Activated T-helper 9 cell treated with anti-CD3 and anti-CD28 coated beads, Interleukin-2, amount 50 U/mL, for 16 hours (primary cell): Measurements from ENCODE around the gene CNOT2.

Source experiments
- DNase-seq: peaks from one replicate; pipeline ENCODE4 v3.0.0-alpha.2; 2020; ENCODE audit warnings: low read depth

CNOT2 gene, protein sequence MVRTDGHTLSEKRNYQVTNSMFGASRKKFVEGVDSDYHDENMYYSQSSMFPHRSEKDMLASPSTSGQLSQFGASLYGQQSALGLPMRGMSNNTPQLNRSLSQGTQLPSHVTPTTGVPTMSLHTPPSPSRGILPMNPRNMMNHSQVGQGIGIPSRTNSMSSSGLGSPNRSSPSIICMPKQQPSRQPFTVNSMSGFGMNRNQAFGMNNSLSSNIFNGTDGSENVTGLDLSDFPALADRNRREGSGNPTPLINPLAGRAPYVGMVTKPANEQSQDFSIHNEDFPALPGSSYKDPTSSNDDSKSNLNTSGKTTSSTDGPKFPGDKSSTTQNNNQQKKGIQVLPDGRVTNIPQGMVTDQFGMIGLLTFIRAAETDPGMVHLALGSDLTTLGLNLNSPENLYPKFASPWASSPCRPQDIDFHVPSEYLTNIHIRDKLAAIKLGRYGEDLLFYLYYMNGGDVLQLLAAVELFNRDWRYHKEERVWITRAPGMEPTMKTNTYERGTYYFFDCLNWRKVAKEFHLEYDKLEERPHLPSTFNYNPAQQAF

DNA sequence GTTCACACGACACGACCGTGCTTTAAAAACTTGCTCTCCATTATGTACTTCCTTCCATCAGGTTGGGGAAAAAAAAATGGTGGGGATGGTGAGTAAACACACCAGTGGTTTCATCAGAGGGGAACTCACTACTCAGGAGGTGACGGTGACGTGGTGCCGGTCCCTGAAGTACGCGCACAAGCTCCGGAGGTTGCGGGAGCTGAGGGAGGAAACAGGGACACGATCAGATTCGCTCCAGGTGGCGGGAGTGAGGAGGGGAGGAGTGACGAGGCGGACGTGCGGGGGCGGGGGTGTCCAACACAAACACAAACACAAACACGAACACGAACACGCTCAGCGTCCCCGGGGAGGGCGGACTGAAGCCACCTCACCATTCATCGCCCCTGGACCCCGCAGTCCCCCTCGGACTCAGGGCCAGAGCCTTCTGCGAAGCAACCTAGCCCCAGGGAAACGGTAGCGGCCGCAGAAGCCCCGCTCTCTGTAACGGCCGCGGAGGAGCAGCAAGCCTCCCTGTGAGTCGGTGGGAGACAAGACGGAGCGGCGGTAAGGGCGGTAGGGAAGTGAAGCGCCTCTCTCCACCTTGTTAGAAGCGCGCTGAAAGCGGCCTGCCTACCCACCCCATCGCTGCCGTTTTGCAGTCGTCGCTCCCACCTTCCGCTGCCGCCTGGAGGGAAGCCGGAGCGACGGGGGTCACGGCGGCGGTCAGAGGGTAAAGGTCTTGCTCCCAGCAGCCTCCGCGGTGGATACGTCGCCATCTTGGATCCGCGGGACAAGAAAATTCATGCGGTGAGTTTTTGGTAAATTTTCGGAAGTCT lies at the start of gene CNOT2:
CNOT2 (plus strand) TSS at position 739 of the 815 bp plus-strand sequence. CDS start 34,794 bp downstream, outside the sequence.
- peak; percentile 87 for DNase-seq

GRCh38 chr12:70194076-70194475 lies 49.2 kb upstream of the CNOT2 start:
- DNase-seq = no peak

GRCh38 chr12:70196811-70197281 lies 46.4 kb upstream of the CNOT2 start:
- DNase-seq = no peak

DNA sequence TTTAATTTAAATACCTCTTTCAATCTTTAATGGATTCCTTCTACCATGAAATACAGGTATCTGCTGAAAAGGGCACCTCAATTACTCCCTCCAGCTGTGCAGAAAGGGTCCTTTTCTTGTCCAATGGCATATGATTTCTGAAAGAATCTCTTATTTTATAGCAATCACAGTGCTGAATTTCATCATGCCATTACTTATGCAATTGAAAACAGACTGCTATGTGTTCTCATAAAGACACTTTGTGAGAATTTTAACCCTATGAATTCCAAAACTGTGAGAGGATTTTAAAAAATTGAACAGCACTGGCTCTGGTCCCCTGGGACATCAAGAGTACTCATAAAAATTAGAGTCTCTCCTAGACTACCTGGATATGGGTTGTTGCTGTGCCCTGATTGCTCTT lies 45.9 kb upstream of the CNOT2 start:
- no peak for DNase-seq

DNA sequence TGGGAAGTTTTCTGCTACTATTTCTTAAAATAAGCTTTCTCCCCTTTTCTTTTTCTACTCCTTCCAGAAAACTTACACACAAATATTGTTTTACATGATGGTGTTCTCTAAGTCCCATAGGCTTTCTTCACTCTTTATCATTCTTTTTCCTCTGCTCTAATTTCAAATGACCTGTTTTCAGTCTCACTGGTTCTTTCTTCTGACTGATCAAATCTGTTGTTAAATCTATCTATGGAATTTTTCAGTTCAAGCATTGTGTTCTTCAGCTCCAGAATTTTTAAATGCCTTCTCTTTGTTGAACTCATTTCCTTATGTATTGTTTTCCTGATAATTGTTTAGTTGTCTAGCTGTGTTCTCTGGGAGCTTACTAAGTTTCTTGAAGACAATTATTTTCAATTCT lies 29.5 kb upstream of the CNOT2 start:
- DNase-seq = no peak

- no peak for DNase-seq
Measured at GRCh38 chr12:70214972-70215617, 28.1 kb upstream of the CNOT2 start.

DNA sequence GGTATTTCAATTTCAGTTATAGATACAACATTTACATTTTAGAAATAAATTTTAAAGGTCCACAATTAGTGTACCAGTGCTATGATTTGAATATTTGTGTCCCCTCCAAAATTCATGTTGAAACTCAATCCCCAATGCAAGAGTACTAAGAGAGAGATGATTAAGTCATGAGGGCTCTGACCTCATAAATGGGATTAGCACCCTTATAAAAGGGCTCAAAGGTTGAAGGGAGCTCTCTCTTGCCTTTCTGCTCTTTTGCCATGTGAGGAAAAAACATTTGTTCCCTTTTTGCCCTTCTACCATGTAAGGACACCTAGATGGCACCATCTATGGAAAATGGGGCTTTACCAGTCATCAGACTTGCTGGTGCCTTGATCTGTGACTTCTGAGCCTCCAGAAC lies 25.8 kb upstream of the CNOT2 start:
- DNase-seq = no peak

- no peak for DNase-seq
Measured at GRCh38 chr12:70221626-70222025, 21.6 kb upstream of the CNOT2 start.

GRCh38 chr12:70227911-70228310 lies 15.3 kb upstream of the CNOT2 start:
- DNase-seq = no peak

DNA sequence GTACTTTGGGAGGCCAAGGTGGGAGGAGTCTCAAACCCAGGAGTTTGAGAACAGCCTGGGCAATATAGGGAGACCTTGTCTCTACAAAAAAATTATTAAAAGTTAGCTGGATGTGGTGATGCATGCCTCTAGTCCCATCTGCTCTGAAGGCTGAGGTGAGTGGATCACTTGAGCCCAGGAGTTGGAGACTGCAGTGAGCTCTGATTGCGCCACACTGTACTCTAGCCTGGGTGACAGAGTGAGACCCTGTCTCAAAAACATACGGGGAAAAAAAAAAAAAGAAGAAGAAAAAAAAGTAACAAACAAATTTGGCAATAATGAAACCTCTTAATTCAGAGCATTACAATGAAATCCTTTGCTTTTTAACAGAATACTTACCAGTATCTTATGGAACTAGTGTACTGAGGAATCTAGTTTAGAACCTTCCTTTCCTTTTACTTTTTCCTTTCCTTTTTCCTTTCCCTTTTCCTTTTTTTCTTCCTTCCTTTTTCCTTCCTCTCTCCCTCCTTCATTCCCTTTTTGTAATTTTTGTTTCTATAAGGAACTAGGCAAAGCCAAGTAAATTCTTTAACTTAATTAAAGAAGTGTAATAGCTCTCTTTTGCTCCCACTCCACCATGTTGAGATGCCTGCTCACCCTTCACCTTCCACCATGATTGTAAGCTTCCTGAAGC lies 12.2 kb upstream of the CNOT2 start:
- DNase-seq = no peak

- DNase-seq = no peak
Measured at GRCh38 chr12:70236990-70237389, 6.2 kb upstream of the CNOT2 start.

DNA sequence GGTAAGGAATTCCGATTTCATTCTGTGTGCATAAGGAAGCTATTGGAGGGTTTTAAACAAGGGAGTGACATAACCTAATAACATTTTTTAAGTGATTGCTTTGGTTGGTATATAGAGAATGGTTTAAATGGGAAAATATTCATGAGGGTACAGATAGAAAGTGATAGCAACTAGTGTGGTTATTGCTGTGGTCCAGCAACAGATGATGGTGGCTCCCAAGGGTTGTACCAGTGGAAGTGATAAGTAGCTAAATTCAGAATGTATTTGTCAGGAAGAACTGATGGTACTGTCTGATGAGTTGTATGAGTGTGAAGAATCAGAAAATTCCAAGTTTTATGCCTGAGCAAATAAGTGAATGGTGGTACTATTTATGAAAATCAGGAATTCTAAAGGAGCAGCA lies 2.6 kb upstream of the CNOT2 start:
- DNase-seq = no peak

DNA sequence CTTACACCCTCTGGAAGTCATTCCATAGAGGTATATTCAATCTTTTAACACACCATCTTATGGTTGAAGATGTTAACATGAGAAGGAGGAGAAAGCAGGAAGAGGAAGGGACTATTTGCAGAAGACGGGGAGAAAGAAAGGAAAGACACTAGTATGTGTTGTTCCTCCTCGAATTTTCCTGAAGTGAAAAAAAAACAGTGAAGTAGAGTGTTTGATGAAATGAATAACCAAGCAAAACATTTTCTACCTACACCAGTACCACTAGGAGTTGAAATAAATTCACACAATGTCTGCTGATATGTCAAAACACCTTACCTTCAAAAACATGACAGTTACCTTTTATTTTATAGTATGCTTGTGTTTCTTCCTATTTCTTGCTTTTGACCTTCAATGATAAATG lies 1.4 kb upstream of the CNOT2 start:
- no peak for DNase-seq

DNA sequence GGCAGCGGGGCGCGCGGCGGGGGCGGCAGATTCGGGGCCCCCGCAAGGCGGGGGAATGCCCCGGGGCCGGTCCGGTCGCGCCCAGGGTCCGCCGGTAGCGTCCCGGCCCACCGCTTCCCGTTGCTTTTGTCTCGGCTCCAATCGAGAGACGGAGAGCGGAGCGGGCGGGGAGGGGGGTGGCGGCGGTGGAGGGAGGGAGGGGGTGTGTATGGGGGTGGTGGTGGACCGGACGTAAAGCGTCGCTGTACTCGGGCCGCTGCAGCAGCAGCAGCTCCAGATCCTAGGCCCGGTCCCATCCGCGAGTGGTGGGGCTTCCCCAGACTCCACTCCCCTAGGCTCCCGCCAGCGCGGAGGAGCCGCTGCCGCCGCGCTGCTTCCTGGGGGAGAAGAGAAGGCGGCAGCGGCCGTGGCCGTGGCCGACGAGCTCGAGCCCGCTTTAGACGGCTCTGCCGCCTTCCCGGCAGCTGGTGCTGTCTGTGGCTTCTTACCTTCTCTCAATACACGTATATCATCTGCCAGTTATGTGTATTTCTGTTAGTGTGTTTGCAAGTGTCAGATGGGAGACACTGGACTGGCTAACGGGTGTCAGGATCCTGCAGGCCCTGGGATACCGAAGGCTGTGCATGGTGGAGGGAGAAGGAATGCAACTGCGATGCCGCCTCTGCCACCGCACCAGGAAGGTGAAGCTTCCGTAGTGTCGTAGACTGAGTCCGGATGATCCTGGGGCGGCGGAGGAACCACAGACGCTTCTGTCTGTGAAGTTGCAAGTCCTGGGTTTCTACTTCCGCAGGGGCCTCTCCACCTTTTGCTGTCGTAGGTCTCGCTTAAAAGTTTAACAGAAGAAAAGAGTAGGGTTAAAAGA lies 508 bp downstream of the CNOT2 start:
- DNase-seq = peak; percentile 57

DNA sequence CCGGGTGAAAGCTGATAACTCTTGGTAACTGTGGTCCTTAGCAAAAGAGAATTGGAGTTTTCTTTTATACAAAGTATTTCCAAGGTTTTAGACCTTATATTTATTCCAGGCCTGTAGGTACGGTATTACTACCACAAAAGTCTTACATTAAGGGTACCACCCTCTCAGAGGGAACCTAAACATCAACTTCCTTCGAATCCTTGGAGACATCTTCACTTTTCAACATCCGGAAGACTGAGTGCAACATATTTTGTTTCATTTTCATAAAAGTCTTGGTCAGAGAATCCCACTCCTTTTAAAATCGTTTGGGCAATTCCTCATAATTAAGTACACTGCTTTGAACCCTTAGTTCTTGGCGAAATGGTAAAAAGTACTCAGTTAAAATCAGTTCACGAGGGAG lies 1.2 kb downstream of the CNOT2 start:
- DNase-seq = no peak

GRCh38 chr12:70245458-70245857 lies 2.2 kb downstream of the CNOT2 start:
- no peak for DNase-seq

DNA sequence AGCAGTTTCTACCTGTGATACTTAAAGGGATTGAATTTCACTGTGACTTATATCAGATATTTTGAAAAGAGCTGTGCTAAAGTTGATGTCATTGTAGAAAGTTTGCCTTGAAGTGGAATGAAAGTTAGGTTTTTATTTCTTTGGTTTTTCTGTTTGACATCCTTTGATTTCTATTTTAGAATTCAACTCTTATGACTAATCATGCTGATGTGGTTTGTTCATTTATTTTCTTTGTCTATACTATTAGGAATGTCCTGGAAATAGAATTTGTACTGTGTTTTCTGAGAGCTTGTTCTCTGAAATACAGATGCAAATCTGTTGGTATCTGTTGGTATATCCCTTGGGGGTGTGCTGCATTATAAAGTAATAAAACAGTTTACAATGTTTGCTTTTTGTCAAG lies 3.3 kb downstream of the CNOT2 start:
- no peak for DNase-seq

DNA sequence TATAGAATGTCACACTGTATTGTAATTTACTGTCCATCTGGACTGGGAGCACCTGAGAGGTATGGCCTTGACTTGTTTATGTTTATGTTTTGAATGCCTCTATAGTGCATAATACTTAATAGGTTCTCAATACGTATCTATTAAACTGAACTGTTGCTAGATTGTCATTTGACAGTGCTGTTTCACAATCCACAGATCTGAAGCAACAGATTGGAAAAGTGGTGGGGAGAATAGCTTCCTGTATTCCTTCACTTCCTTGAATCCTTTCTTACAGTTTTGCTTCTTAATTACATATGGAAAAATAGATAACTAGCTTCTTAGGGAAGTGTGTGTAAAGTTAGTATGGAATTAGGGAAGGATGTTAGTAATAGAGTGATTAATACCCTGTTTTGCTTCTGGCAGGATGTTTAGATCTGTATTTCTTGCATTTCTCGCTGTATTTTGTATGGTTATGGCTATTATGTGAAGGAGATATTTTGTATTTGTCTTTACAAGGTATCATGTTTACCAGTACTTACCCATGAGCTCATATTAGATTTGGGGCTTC lies 4.5 kb downstream of the CNOT2 start:
- DNase-seq = no peak

DNA sequence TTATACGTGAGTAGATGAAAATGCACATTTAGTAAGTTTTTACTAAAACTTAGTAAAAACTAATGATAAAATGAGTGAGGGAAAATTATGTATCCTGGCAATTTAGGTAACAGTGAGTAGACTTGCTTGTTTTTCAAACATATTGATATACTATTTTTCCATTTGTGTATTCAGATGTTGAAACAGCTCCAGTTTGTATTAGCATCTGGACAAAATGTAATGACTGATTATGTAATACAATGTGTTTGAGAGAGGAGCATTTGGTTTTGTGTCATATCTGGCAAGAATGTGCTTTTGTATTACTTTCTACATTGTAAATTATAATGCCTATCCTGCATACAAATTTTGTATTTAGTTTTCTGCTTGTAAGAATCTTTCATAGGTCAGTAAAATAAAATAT lies 5.6 kb downstream of the CNOT2 start:
- DNase-seq = no peak

DNA sequence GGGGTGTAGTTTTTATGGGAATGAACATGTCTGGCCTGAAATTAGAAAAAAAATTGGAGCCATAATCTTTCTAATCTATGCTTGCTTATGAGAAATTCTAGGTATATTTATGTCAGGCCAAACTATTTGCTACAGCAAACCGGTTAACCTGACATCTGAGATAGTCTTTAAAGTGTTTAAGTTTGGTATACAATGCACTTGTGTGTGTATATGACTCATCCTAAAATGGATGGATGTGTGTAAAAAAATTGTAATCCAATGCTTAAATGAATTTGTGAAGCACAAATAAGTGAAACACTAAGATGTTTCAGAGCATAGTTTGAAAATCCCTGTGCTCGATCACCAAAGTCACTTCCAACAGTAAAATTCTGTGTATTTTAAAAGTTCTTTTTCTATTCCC lies 6.7 kb downstream of the CNOT2 start:
- no peak for DNase-seq

GRCh38 chr12:70251226-70251625 lies 8.0 kb downstream of the CNOT2 start:
- DNase-seq = no peak
